SK-N-MC (cell line): ENCODE results near the gene GRIA4.

Experiments
- DNase-seq: peaks from one replicate; pipeline ENCODE4 v3.0.0-alpha.2; 2011; ENCODE audit warnings: low read depth, low spot score
- H3K27ac ChIP-seq: fragments of 200-600 bp; sonication (generic); 2 replicates; pipeline ENCODE4 v1.5.1; 2016; ENCODE audit warnings: mixed run types
- H3K36me3 ChIP-seq: fragments of 200-600 bp; sonication (generic); 2 replicates; pipeline ENCODE4 v1.6.1; 2017; ENCODE audit warnings: antibody characterized with exemption, low read length, mixed read lengths; ENCODE audit not compliant: insufficient read depth
- H3K4me3 ChIP-seq: fragments of 200-600 bp; sonication (generic); 2 replicates; pipeline ENCODE4 v1.5.1; 2016
- H3K9ac ChIP-seq: fragments of 200-600 bp; sonication (generic); 2 replicates; pipeline ENCODE4 v1.8.0; 2017; ENCODE audit warnings: mixed run types, mixed read lengths; ENCODE audit not compliant: insufficient read length
- H3K9me3 ChIP-seq: fragments of 200-600 bp; sonication (generic); 2 replicates; pipeline ENCODE4 v1.6.1; 2017; ENCODE audit warnings: low read depth, mild to moderate bottlenecking, antibody characterized with exemption, low read length, moderate library complexity, mixed read lengths
- EZH2 ChIP-seq: fragments of 200-600 bp; sonication (generic); IDR thresholded peaks from one replicate; pipeline ENCODE4 v1.6.1; 2017; ENCODE audit warnings: antibody characterized with exemption
- FOXP2 ChIP-seq: optimal IDR thresholded peaks from 2 replicates; pipeline ENCODE3; 2011; ENCODE audit warnings: mild to moderate bottlenecking, moderate library complexity; ENCODE audit not compliant: insufficient read depth; ENCODE audit errors: extremely low read length, control extremely low read depth
- POLR2AphosphoS5 ChIP-seq: IDR thresholded peaks from 2 replicates; pipeline ENCODE4 v1.6.1; 2012; ENCODE audit warnings: mild to moderate bottlenecking, low read depth, low read length, borderline replicate concordance

The GRIA4 gene

GRCh38 chr11:105609832-105610781, at the start of gene GRIA4:
Gene GRIA4 (plus strand): TSS chr11:105610073. CDS start chr11:105610998, 925 bp downstream.
- DNase-seq: no peak
- no peak within 1 kb of the TSS for H3K27ac ChIP-seq
- peak within 1 kb of the TSS; percentile 43 for H3K9ac ChIP-seq
- H3K36me3 ChIP-seq: no peaks in the 10 kb centered on the region
- no peak for TF ChIP-seq FOXP2
- no peak for TF ChIP-seq EZH2
- no peak for TF ChIP-seq POLR2AphosphoS5
- H3K9me3 ChIP-seq: no peaks in the 10 kb centered on the region
- peak within 1 kb of the TSS; percentile 84 for H3K4me3 ChIP-seq

DNA sequence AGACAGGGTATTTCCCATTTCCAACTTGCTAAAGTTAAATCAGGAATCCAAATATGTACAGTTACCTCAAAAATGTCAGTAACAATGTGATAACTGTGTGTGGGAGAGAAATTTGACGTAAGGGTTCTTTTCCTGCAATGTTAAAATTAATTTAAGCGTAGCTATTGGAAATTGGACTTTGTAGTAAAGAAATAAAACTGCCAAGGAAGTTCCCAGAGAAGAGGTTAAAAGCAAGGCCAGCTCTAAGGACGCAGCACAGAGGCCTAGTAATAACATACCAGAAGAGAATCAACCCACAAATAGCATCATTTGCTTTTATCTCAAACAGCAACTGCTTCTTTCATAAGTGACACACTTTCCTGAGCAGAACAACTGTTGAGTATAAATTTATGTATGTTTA, 36.8 kb upstream of the GRIA4 start:
- H3K9me3 ChIP-seq: no peaks in the 10 kb centered on the region
- H3K4me3 ChIP-seq: no peak overlapping the region
- H3K27ac ChIP-seq: no peak overlapping the region
- DNase-seq: no peak
- no peak overlapping the region for H3K9ac ChIP-seq
- H3K36me3 ChIP-seq: no peaks in the 10 kb centered on the region
- TF ChIP-seq POLR2AphosphoS5 (no peak), EZH2 (no peak), FOXP2 (no peak)

DNA sequence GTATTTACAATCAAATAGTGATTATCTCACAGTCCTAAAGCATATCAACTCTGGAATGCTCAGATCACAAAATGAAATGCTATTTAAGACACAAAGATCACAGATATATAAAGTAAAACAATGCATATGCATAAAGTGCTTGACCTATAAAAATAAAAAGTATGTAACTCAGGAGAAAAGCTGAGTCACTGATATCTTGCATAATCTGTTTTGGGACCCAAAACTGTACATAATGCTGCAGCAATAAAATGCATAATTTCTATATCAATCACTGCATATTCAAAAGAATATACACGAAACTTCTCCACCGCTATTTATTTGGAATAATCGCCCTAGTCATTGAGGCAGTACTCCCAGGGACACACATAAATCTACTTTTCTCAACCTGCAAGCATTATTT, 34.9 kb upstream of the GRIA4 start:
- no peak overlapping the region for H3K27ac ChIP-seq
- DNase-seq: no peak
- TF ChIP-seq FOXP2: no peak
- TF ChIP-seq EZH2: no peak
- no peak for TF ChIP-seq POLR2AphosphoS5

DNA sequence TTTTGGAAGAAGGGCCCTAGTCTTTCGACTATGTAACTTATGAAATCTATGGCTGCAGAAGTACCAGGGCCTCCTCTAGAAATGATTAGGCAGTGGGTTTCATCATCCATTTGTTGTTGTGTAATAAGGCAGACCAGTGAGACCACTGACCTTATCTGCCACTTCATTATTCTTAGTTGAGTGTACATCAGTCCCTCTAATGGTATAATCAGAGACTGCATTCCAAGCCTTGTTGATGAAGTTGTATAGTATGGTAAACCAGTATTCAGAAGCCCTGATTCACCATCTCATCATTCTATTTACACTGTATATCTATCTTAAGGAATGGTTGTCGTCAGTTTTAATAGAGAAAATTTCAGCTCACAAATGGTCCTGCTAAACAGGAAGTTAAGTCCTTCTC, 32.2 kb upstream of the GRIA4 start:
- no peaks in the 10 kb centered on the region for H3K36me3 ChIP-seq
- H3K9ac ChIP-seq: no peak overlapping the region
- no peak overlapping the region for H3K27ac ChIP-seq
- no peak for TF ChIP-seq FOXP2
- no peak for TF ChIP-seq POLR2AphosphoS5
- TF ChIP-seq EZH2: no peak
- H3K9me3 ChIP-seq: no peaks in the 10 kb centered on the region
- H3K4me3 ChIP-seq: no peak overlapping the region
- DNase-seq: no peak

More for the DNA sequence above, 34.9 kb upstream of the GRIA4 start:
- no peak overlapping the region for H3K9ac ChIP-seq
- H3K9me3 ChIP-seq: no peaks in the 10 kb centered on the region
- no peaks in the 10 kb centered on the region for H3K36me3 ChIP-seq
- H3K4me3 ChIP-seq: no peak overlapping the region

DNA sequence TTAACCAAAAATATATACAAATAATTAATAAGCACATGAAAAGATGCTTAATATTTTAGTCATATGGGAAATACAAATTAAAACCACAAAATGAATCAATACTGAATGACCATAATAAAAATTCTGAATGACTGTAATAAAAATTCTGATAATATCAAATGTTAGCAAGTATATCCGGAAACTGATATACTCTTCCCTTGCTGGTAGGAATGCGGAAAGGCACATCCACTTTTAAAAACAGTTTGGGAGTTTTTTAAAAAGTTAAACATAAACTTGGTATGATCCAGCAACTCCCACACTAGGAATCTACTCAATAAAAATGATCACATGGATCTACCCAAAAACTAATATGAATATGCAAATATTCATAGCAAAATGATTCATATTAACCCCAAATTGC, 30.8 kb upstream of the GRIA4 start:
- no peak for TF ChIP-seq FOXP2
- no peak for TF ChIP-seq POLR2AphosphoS5
- TF ChIP-seq EZH2: no peak

DNA sequence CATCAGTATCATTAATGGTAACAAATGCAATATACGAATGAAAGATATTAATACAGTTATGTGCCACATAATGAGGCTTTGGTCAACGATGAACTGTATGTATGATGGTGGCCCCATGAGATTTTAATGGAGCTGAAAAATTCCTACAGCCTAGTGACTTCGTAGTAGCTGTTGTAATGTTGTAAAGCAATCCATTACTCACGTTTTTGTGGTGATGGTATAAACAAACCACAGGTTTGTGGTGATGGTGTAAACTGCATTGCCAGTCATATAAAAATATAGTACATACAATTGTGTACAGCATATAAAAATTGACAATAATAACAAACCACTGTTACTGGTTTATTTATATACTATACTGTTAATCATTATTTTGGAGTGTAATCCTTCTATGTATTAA, 27.4 kb upstream of the GRIA4 start:
- TF ChIP-seq POLR2AphosphoS5 (no peak), FOXP2 (no peak), EZH2 (no peak)
- no peak overlapping the region for H3K27ac ChIP-seq

More for the DNA sequence above, 30.8 kb upstream of the GRIA4 start:
- H3K9me3 ChIP-seq: no peaks in the 10 kb centered on the region
- H3K27ac ChIP-seq: no peak overlapping the region
- no peaks in the 10 kb centered on the region for H3K36me3 ChIP-seq
- H3K4me3 ChIP-seq: no peak overlapping the region
- no peak overlapping the region for H3K9ac ChIP-seq
- DNase-seq: no peak

GRCh38 chr11:105588001-105588400, 21.9 kb upstream of the GRIA4 start:
- TF ChIP-seq FOXP2 (no peak), EZH2 (no peak), POLR2AphosphoS5 (no peak)
- no peaks in the 10 kb centered on the region for H3K36me3 ChIP-seq
- H3K9me3 ChIP-seq: no peaks in the 10 kb centered on the region
- no peak overlapping the region for H3K4me3 ChIP-seq
- DNase-seq: no peak
- H3K9ac ChIP-seq: no peak overlapping the region
- H3K27ac ChIP-seq: no peak overlapping the region

More for the DNA sequence above, 27.4 kb upstream of the GRIA4 start:
- Histone ChIP-seq H3K9ac (no peak overlapping the region), H3K36me3 (no peaks in the 10 kb centered on the region), H3K9me3 (no peaks in the 10 kb centered on the region), H3K4me3 (no peak overlapping the region)
- DNase-seq: no peak

DNA sequence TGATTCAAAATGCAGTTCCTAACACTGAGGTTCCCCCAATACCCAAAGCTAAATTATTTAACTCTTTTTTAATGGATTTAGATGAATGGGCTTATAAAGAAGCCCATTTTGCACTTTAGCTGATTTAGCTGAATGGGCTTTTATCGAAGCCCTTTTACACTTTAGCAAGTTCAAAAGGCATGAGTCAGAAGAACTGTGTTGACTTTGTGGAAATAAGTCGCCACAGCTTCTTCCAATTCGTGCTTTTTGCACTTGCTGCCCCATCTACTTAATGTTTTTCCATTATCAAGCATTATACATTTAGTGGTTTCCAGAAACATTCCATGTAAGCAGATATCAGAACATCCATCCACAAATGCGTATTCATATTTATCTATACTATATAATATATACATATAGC, 20.5 kb upstream of the GRIA4 start:
- H3K36me3 ChIP-seq: no peaks in the 10 kb centered on the region
- no peak overlapping the region for H3K4me3 ChIP-seq
- no peaks in the 10 kb centered on the region for H3K9me3 ChIP-seq
- no peak overlapping the region for H3K9ac ChIP-seq
- TF ChIP-seq POLR2AphosphoS5 (no peak), FOXP2 (no peak), EZH2 (no peak)
- DNase-seq: no peak
- no peak overlapping the region for H3K27ac ChIP-seq

- Histone ChIP-seq H3K9ac (no peak overlapping the region), H3K27ac (no peak overlapping the region), H3K9me3 (no peaks in the 10 kb centered on the region), H3K4me3 (no peak overlapping the region), H3K36me3 (no peaks in the 10 kb centered on the region)
- TF ChIP-seq FOXP2: no peak
- TF ChIP-seq EZH2: no peak
- no peak for TF ChIP-seq POLR2AphosphoS5
- no peak for DNase-seq
Measured at GRCh38 chr11:105592035-105592434, 17.8 kb upstream of the GRIA4 start.

- Histone ChIP-seq H3K4me3 (no peak overlapping the region), H3K27ac (no peak overlapping the region), H3K9me3 (no peaks in the 10 kb centered on the region), H3K36me3 (no peaks in the 10 kb centered on the region), H3K9ac (no peak overlapping the region)
- no peak for DNase-seq
- TF ChIP-seq FOXP2 (no peak), EZH2 (no peak), POLR2AphosphoS5 (no peak)
Measured at GRCh38 chr11:105598371-105598770, 11.5 kb upstream of the GRIA4 start.
